DMS153 (cell line): Measurements from ENCODE around the gene RAPSN.

Source experiments
- DNase-seq: peaks from one replicate; lab custom pipeline; 2025; lab: John Stamatoyannopoulos, UW

RAPSN gene

DNA sequence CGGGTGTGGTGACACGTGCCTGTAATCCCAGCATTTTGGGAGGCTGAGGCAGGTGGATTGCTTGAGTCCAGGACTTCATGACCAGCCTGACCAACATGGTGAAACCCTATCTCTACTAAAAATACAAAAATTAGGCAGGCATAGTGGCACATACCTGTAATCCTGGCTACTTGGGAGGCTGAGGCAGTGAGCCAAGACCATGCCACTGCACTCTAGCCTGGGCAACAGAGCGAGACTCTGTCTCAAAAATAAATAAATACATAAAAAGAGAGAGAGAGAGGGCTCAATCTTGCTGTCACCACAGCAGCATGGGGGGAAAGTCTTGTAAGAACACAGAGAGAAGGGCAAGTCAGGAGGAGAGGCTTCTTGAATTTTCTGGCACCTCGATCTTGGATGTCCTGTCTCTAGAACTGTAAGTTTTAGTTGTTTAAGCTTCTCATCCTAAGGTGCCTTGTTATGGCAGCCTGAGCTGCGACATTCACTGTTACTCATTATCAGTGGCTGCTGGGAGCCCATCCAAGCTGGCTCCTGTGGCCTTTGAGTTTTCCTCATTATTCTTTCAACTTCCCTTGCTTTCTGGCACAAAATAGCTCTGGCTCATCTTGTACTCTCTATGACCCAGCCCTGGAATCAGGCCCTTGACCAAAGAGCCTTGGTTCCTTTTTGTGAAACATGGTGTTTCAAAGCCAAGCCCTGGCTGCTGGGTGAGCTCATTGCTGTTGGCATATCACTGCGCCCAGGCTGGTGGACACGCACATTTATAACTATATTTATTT is 14.7 kb downstream of the RAPSN start:
- DNase-seq, result no peak

GRCh38 chr11:47433157-47433556 is 15.8 kb downstream of the RAPSN start:
- no peak for DNase-seq

DNA sequence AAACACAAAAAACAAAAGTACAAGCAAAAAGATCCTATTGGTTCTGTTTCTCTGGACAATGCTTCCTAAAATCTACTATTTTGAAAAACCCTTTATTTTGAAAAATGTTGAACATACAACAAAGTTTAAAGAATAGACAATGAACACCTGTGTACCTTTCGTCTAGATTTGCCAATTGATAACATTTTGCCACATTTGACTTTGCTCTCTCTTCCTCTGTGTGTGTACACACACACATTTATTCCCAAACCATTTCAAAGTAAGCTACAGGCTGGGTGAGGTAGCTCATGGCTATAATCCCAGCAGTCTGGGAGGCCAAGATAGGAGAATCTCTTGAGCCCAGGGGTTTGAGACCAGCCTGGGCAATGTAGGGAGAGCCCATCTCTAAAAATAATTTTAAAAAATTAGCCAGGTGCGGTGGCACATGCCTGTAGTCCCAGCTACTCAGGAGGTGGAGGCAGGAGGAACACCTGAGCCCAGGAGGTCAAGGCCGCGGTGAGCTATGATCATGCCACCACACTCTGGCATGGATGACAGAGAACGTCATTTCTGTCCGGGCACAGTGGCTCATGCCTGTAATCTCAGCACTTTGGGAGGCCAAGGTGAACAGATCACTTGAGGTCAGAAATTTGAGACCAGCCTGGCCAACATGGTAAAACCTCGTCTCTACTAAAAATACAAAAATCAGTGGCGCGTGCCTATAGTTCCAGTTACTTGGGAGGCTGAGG is 17.4 kb downstream of the RAPSN start:
- no peak for DNase-seq

DNA sequence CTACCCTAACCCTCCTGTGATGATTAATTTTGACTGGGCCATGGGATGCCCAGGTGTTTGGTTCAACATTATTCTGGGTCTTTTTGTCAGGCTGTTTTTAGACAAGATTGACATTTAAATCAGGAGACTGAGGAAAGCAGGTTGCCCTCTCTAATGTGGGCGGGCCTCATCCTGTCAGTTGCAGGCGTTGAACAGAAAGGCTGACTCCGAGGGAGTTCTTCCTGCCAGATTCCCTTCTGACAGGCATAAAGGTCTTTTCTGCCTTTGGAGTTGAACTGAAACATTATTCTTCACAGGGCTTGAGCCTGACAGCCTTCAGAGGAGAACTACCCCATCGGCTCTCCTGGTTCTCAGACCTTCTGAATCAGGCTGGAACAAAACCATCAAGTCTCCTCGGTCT is 18.4 kb downstream of the RAPSN start:
- DNase-seq, result no peak

DNA sequence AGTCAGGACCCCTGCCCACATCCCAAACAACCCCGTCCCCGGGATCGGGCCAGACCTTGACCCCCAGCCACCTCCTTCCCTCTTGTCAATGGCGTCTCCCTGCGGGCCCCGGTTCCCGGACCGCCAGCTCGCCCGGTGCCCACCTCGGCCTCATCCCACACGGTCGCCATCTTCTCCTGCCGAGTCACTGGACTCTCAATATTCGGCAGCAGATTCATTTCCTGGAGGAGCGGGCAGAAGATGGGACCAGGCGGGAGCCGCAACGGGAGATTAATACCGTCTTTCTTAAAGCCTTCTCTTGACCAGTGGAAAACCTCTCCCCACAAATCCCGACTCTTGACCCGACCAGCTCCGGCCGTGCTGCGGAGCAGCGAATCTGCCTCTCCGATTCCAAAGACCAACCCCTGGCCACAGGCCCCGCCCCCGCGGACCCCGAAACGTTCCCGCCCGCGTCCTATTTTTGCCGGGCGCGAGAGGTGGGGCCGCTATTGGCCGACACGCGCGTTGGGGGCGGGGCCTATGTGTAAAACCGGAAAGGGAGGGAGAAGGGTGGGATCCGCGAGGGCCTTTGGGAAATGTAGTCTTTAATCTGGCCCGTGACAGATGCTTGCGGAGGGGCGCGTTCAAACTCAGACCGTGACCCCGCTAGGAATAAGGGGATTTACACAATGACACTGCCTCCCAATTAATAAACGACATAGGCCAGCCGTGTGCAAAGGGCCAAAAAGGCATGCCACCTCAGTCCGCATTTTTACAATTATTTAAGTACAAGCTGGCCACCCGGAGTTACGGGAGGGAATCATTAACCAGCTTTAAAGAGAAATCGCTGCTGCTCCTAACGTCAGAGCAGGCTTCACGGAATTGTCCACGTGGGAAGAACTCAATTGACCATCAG is 22.6 kb downstream of the RAPSN start, which contains the start of gene PSMC3:
PSMC3 (minus strand) TSS at position 378 of the 895 bp plus-strand sequence; CDS start at position 218, 160 bp downstream.
- peak; percentile 93 for DNase-seq

DNA sequence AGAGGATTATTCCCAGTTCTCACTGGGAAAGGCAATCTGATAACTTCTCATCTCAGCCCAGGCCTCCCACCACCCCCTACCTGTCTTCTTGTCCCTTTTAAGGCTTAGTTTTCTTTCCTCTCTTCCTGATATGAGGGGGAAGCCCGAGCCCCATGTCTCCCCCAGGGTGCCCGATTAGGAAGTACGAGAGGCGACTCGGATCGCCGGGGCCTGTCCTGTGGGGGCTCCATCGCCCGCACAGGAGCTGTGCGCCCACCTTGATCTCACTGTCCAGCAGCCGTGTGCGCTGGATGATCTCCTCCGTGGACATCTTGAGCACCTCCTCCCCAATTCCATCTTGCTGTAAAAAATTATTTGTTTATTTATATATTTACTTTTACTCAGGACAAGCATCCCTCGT is 23.3 kb downstream of the RAPSN start:
- DNase-seq, result no peak

- DNase-seq, result no peak
Observed at GRCh38 chr11:47418454-47419259, 30.3 kb downstream of the RAPSN start.

DNA sequence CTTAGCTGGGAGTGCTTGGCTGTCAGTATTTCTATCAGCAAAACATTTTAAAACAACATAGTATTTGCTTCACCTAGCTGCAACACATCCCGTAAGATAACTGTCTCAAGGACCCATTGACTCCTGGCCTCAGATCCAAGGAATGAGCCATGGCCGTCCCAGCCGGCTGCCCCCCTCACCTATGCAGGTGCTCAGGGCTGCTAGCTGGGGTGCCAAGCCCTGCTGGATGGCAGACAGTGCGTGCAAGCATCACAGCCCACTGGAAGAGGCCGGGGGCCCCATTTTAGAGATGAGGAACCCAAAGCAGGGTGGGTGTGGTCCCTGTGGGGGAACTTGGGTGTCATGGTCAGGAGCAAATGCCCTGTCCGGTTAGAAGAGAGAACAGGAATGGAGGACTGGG is 31.2 kb downstream of the RAPSN start:
- DNase-seq, result no peak

- DNase-seq, result no peak
Observed at GRCh38 chr11:47415949-47416472, 32.9 kb downstream of the RAPSN start.

GRCh38 chr11:47415091-47415854 is 33.7 kb downstream of the RAPSN start:
- DNase-seq, result no peak

DNA sequence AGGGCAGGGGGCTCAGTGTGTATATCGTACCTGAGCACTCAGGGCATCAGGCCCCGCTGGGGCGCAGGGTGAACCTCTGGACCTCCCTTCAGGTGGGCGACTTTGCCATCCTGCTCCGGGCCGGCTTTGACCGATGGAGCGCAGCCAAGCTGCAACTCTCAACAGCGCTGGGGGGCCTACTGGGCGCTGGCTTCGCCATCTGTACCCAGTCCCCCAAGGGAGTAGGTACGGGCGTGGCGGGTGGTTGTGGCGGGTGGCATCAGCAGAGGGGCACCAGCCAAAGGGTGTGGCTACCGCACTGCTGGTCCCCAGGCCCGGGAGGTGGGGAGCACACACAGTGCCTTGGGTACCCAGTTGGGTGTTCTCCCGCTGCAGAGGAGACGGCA is 34.3 kb downstream of the RAPSN start:
- DNase-seq, result no peak

- DNase-seq, result no peak
Observed at GRCh38 chr11:47413908-47414684, 34.8 kb downstream of the RAPSN start.

GRCh38 chr11:47413351-47413750 is 35.6 kb downstream of the RAPSN start:
- no peak for DNase-seq

DNA sequence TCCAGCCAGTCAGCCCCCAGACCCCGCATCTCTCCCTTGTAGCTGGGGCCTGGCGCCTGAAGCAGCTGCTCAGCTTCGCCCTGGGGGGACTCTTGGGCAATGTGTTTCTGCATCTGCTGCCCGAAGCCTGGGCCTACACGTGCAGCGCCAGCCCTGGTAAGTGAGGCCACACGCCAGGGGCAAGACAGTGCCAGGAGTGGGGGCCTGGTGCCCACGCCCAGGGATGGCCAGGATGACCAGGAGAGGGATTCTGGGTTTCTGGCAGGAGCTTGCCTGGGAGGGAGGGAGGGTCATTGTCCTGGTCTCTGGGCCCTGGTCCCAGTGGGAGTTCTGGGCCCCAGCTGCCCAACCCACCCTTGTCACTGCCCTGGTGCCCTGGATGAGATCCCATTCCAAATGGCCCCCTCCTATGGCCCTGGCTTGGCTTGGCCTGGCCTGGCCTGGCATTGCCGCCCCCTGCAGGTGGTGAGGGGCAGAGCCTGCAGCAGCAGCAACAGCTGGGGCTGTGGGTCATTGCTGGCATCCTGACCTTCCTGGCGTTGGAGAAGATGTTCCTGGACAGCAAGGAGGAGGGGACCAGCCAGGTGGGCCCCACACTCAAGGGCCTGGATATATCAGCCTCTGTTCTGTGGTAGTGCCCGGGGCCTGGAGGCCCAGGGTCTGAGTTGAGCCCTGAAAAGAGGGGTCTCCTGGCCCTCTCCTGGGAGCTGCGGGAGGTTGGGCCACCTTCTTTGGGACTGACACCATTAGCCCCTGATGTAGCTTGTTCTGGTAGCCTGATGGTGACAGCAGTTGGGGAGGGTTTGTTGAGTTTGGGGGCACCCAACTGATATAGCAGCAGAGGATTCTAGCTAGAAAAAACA is 36.8 kb downstream of the RAPSN start:
- DNase-seq, result no peak

DNA sequence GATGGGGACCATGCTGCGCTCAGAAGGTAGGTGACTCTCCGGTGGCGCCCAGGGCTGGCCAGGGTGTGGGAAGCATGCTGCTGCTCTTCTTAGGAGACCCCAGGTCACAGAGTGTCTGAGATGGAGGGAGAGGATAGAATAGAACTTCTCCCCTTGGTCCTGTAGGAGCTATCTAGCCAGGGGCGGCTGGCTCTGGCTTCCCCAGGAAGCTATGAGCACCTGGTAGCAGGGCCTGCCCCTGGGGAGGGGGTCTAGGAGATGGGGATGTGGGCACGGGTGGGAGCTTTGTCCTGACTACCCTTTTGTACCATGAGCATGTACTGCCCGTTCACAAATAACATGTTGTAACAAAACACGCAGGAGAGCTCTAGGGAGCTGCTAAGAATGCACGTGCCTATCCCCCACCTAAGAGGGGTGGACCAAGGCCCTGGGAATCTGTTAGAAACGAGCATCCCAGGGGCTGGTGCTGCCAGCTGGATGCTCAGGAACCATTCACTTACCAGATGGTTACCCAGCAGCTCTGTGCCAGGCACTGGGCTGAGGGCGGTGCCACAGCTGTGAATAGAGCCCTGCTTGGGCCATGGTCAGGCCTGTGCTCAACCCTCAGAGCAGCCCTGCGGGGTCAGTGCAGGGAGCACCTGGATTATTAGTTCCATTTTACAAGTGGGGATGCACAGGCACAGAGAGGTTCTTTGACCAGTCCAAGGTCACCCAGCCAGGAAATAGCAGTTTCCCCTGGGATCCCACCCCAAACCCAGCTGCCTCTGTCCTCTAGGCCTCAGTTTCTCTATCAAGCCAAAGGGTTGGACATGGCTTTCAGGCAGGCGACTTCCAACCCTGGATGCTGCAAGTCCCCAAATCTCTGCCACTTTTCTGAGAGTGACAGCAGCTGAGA is 38.3 kb downstream of the RAPSN start:
- no peak for DNase-seq

DNA sequence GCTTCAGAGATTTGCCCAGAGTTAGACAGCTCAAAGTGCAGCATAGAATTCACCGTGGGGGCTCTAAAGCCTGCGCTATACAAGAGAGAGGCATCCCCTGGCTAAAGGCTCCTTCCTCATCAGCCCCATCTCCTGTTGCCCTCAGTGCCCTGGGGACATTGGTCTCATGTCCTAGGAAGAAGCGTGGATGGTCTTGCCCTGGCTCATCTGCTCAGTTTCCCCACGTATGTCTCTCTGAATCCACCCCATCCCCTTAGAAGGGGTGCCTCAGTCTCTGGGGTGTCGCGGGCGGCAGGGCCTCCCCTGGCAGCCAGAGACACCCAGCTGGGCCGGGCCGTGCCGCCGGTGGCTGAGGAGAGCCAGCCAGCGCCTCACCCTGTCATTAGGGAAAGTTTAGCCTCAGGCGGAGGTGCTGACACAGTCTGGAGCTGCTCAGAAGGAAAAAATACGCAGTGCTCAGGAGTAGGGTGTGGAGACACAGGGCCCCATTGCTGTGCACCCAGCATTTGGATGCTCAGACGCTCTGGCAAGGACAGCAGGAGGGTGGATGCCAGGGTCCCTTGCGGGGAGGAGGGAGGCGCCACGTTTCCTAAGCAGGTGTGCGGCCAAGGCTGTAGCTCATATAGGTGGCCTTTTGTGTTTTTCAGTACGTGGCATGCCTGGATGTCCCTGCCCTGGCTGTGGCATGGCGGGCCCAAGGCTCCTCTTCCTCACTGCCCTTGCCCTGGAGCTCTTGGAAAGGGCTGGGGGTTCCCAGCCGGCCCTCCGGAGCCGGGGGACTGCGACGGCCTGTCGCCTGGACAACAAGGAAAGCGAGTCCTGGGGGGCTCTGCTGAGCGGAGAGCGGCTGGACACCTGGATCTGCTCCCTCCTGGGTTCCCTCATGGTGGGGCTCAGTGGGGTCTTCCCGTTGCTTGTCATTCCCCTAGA is 39.2 kb downstream of the RAPSN start:
- DNase-seq, result no peak
